H9 (cell line): ENCODE measurements around the gene MT3. TPM values are rescaled to one million over a fixed set of nuclear protein-coding genes. Genes with fewer than 3 reads are reported as not detected.
"Not testable (repeated sequence)": the region's sequence is repeated elsewhere in the genome, so short reads cannot be mapped to it uniquely, and the experiment has no call there.

ENCODE experiments used
- DNase-seq: peaks from one replicate; pipeline ENCODE4 v3.0.0-alpha.2; 2017
- H2AFZ ChIP-seq: one replicate; pipeline ENCODE4 v1.6.1; 2013; ENCODE audit warnings: mild to moderate bottlenecking, low read length, control low read depth, moderate library complexity
- H2AK5ac ChIP-seq: 2 replicates; pipeline ENCODE4 v1.6.1; 2013; ENCODE audit warnings: low read length, control low read depth, mixed read lengths; ENCODE audit not compliant: insufficient read length
- H2BK120ac ChIP-seq: one replicate; pipeline ENCODE4 v1.6.1; 2013; ENCODE audit warnings: low read depth, mild to moderate bottlenecking, low read length, control low read depth, inconsistent platforms; ENCODE audit not compliant: poor library complexity, severe bottlenecking
- H2BK12ac ChIP-seq: 2 replicates; pipeline ENCODE4 v1.6.1; 2013; ENCODE audit warnings: low read length, control low read depth, mixed read lengths, low read depth; ENCODE audit not compliant: insufficient read length
- H2BK15ac ChIP-seq: 2 replicates; pipeline ENCODE4 v1.6.1; 2013; ENCODE audit warnings: low read depth, low read length, control low read depth
- H2BK20ac ChIP-seq: one replicate; pipeline ENCODE4 v1.6.1; 2013; ENCODE audit warnings: low read depth, mild to moderate bottlenecking, low read length, control low read depth, inconsistent platforms; ENCODE audit not compliant: poor library complexity, severe bottlenecking
- H2BK5ac ChIP-seq: 2 replicates; pipeline ENCODE4 v1.6.1; 2013; ENCODE audit warnings: low read length, control low read depth, mixed read lengths; ENCODE audit not compliant: insufficient read length
- H3K14ac ChIP-seq: 2 replicates; pipeline ENCODE4 v1.6.1; 2013; ENCODE audit warnings: low read length, control low read depth; ENCODE audit not compliant: insufficient read depth
- H3K18ac ChIP-seq: 2 replicates; pipeline ENCODE4 v1.6.1; 2013; ENCODE audit warnings: low read depth, mild to moderate bottlenecking, mixed read lengths, low read length, control low read depth; ENCODE audit not compliant: insufficient read length
- H3K23ac ChIP-seq: 2 replicates; pipeline ENCODE4 v1.6.1; 2013; ENCODE audit warnings: low read length, control low read depth, mixed read lengths, low read depth; ENCODE audit not compliant: insufficient read length
- H3K23me2 ChIP-seq: 2 replicates; pipeline ENCODE4 v1.6.1; 2013; ENCODE audit warnings: low read depth, mild to moderate bottlenecking, mixed read lengths, low read length, control low read depth; ENCODE audit not compliant: insufficient read length, poor library complexity, severe bottlenecking
- H3K27ac ChIP-seq: 2 replicates; pipeline ENCODE4 v1.5.1; 2013; ENCODE audit warnings: low read length, control low read depth, mixed read lengths, low read depth; ENCODE audit not compliant: insufficient read length
- H3K27me3 ChIP-seq: 2 replicates; pipeline ENCODE4 v1.6.1; 2013; ENCODE audit warnings: low read length, control low read depth, inconsistent platforms; ENCODE audit not compliant: insufficient read depth
- H3K4ac ChIP-seq: 2 replicates; pipeline ENCODE4 v1.6.1; 2013; ENCODE audit warnings: low read depth, mild to moderate bottlenecking, control low read depth, inconsistent platforms, low read length, moderate library complexity
- H3K4me1 ChIP-seq: 2 replicates; pipeline ENCODE4 v1.6.1; 2013; ENCODE audit warnings: low read length, control low read depth, inconsistent platforms; ENCODE audit not compliant: insufficient read depth
- H3K4me2 ChIP-seq: 2 replicates; pipeline ENCODE4 v1.6.1; 2013; ENCODE audit warnings: low read length, control low read depth, mixed read lengths; ENCODE audit not compliant: insufficient read length, insufficient read depth
- H3K56ac ChIP-seq: 2 replicates; pipeline ENCODE4 v1.6.1; 2013; ENCODE audit warnings: low read depth, mild to moderate bottlenecking, mixed read lengths, low read length, control low read depth; ENCODE audit not compliant: insufficient read length
- H3K79me1 ChIP-seq: 2 replicates; pipeline ENCODE4 v1.6.1; 2013; ENCODE audit warnings: low read depth, mild to moderate bottlenecking, moderate library complexity, low read length, control low read depth, inconsistent platforms; ENCODE audit not compliant: insufficient read depth, poor library complexity, severe bottlenecking
- H3K79me2 ChIP-seq: 2 replicates; pipeline ENCODE4 v1.6.1; 2013; ENCODE audit warnings: low read length, control low read depth, inconsistent platforms; ENCODE audit not compliant: insufficient read depth
- H3K9ac ChIP-seq: 2 replicates; pipeline ENCODE4 v1.6.1; 2013; ENCODE audit warnings: low read length, control low read depth, mixed read lengths; ENCODE audit not compliant: insufficient read length; ENCODE audit errors: extremely low read depth
- H3K9me3 ChIP-seq: one replicate; pipeline ENCODE4 v1.6.1; 2013; ENCODE audit warnings: low read depth, low read length, inconsistent platforms; ENCODE audit not compliant: control insufficient read depth
- H3T11ph ChIP-seq: one replicate; pipeline ENCODE4 v1.6.1; 2013; ENCODE audit warnings: mild to moderate bottlenecking, low read length, control low read depth, inconsistent platforms
- H4K20me1 ChIP-seq: one replicate; pipeline ENCODE4 v1.6.1; 2013; ENCODE audit not compliant: control insufficient read depth, insufficient read length, insufficient read depth
- H4K5ac ChIP-seq: 2 replicates; pipeline ENCODE4 v1.6.1; 2013; ENCODE audit warnings: low read depth, mild to moderate bottlenecking, mixed read lengths, low read length, control low read depth; ENCODE audit not compliant: insufficient read length
- H4K8ac ChIP-seq: replicated peaks from 2 replicates; pipeline ENCODE4 v1.6.1; 2013; ENCODE audit warnings: low read length, control low read depth, mixed read lengths, low read depth; ENCODE audit not compliant: insufficient read length
- H4K91ac ChIP-seq: 2 replicates; pipeline ENCODE4 v1.6.1; 2013; ENCODE audit warnings: low read depth, mild to moderate bottlenecking, moderate library complexity, mixed read lengths, low read length, control low read depth; ENCODE audit not compliant: insufficient read length
- H3K27ac Mint-ChIP-seq, 3 experiments: 2 replicates in 2 of 3; 3 replicates in 1 of 3; pipeline ENCODE4 v1.8.0; 2020 to 2021; ENCODE audit warnings: mixed read lengths in 3 of 3, mild to moderate bottlenecking in 1 of 3, moderate library complexity in 1 of 3
- H3K27me3 Mint-ChIP-seq: 2 replicates; pipeline ENCODE4 v1.8.0; 2021; ENCODE audit warnings: low read depth, mild to moderate bottlenecking, moderate library complexity, mixed read lengths
- H3K36me3 Mint-ChIP-seq, 3 experiments: 2 replicates in 2 of 3; 3 replicates in 1 of 3; pipeline ENCODE4 v1.8.0; 2020 to 2021; ENCODE audit warnings: low read depth in 3 of 3, mixed read lengths in 3 of 3; ENCODE audit not compliant: insufficient read depth in 1 of 3
- H3K4me1 Mint-ChIP-seq, 2 experiments: 2 replicates each; pipeline ENCODE4 v1.8.0; 2020; ENCODE audit warnings: mixed read lengths in 2 of 2
- H3K4me3 Mint-ChIP-seq, 2 experiments: 2 replicates in 1 of 2; 3 replicates in 1 of 2; pipeline ENCODE4 v1.8.0; 2020 to 2021; ENCODE audit warnings: mild to moderate bottlenecking in 2 of 2, mixed read lengths in 2 of 2, moderate library complexity in 1 of 2
- H3K9me3 Mint-ChIP-seq, 2 experiments: 2 replicates in 1 of 2; 3 replicates in 1 of 2; pipeline ENCODE4 v1.8.0; 2020; ENCODE audit warnings: mild to moderate bottlenecking in 2 of 2, mixed read lengths in 2 of 2, moderate library complexity in 1 of 2
- WGBS: extraction: QIAGEN DNeasy Blood & Tissue Kit; methylation state at CpG from one replicate; pipeline ENCODE4 v1.1.7; 2013; ENCODE audit warnings: missing lambda C conversion rate, low lambda C conversion rate, mixed read lengths; ENCODE audit not compliant: insufficient read length; ENCODE audit errors: extremely low coverage; 5-methylcytosine and 5-hydroxymethylcytosine counted together
- total RNA-seq: library from RNA; stranded (reverse); gene quantifications from 2 replicates; pipeline ENCODE4 v1.2.1, GENCODE V29; 2021
- TF ChIP-seq, protein P1 (sequence below): fragments of 200-600 bp; sonication (generic); conservative IDR thresholded peaks from 3 replicates; pipeline ENCODE4 v1.8.0; 2021; ENCODE audit warnings: antibody characterized with exemption, mild to moderate bottlenecking

Gene MT3
- total RNA-seq, 1 experiment from 2014 or later, result not detected

DNA sequence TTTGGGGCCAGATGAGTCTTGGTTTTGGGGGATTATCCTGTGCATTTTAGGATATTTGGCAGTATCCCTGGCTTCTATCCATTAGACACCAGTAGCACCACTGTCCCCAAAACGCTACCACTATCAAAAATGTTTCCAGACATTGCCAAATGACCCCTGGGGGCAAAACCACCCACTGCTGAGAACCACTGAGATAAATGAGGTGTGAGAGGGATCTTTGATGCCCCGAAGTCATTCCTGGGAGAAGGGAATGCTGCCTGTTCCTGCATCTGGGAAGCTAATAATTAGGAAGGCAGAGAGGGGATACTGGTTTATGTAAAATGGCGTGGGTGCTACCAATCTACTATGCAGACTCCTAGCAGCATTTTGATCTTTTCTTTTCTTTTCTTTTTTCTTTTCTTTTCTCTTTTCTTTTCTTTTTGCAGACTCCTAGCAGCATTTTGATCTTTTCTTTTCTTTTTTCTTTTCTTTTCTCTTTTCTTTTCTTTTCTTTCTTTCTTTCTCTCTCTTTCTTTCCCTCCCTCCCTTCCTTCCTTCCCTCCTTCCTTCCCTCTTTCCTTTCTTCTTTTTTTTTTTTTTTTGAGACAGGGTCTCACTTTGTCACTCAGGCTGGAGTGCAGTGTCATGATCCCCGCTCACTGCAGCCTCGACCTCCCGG lies 8.8 kb upstream of the MT3 start:
- Histone ChIP-seq H2AK5ac (no peak overlapping the region), H3K79me1 (no peaks in the 10 kb centered on the region), H4K20me1 (no peaks in the 10 kb centered on the region), H4K5ac (no peak overlapping the region), H3K9ac (no peak overlapping the region), H3K18ac (no peak overlapping the region), H3K9me3 (no peaks in the 10 kb centered on the region), H3K4ac (no peak overlapping the region), H3K23me2 (no peaks in the 10 kb centered on the region), H3K4me2 (no peak overlapping the region), H2BK15ac (no peak overlapping the region), H2BK120ac (no peak overlapping the region), H3K56ac (no peak overlapping the region), H3K79me2 (no peaks in the 10 kb centered on the region), H2BK12ac (no peak overlapping the region), H2BK20ac (no peak overlapping the region), H3K27ac (no peak overlapping the region), H3K14ac (no peak overlapping the region), H3K4me1 (no peaks in the 10 kb centered on the region; the same call in 1 of the 2 replicates), H3T11ph (no peak overlapping the region), H4K8ac (no peak overlapping the region), H3K27me3 (no peaks in the 10 kb centered on the region; the same call in 1 of the 2 replicates), H2BK5ac (no peak overlapping the region), H4K91ac (no peak overlapping the region), H3K23ac (no peak overlapping the region), H2AFZ (no peak overlapping the region)
- no peak overlapping the region for H3K27ac Mint-ChIP-seq
- peaks cover 0 to 2% of the 10 kb centered on the region in 2 experiments; a peak in 2 of 5 replicates for H3K9me3 Mint-ChIP-seq
- H3K4me3 Mint-ChIP-seq, result no peak overlapping the region
- TF ChIP-seq, protein P1, sequence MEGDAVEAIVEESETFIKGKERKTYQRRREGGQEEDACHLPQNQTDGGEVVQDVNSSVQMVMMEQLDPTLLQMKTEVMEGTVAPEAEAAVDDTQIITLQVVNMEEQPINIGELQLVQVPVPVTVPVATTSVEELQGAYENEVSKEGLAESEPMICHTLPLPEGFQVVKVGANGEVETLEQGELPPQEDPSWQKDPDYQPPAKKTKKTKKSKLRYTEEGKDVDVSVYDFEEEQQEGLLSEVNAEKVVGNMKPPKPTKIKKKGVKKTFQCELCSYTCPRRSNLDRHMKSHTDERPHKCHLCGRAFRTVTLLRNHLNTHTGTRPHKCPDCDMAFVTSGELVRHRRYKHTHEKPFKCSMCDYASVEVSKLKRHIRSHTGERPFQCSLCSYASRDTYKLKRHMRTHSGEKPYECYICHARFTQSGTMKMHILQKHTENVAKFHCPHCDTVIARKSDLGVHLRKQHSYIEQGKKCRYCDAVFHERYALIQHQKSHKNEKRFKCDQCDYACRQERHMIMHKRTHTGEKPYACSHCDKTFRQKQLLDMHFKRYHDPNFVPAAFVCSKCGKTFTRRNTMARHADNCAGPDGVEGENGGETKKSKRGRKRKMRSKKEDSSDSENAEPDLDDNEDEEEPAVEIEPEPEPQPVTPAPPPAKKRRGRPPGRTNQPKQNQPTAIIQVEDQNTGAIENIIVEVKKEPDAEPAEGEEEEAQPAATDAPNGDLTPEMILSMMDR, result no peak
- H3K4me1 Mint-ChIP-seq, result peaks cover 5 to 6% of the 10 kb centered on the region in 2 experiments
- no peak for DNase-seq
- H3K36me3 Mint-ChIP-seq, result no peaks in the 10 kb centered on the region
- no CpG with 5 or more reads among the region's 6 CpGs for WGBS
- H3K27me3 Mint-ChIP-seq, result peaks cover 46% of the 10 kb centered on the region

DNA sequence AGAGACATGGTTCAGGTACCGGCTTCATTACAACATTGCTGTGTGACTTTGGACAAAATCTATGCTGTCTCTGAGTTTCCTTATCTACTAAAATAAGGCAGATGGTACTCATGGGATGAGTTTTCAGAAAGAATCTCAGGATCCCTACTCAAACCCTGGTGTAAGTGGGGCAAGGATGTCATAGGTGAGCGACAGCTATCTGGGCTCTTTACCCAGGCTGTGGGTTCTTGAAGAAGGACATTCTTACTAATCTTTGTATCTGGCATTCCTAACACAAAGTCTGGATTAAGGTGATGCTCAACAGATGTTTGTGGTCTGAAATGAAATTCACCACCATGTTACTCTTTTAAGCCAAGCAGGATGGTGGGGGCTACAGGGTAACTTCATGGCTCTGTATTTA lies 6.4 kb upstream of the MT3 start:
- not testable (repeated sequence) for H3K4me3 Mint-ChIP-seq, H3K36me3 Mint-ChIP-seq, H2BK12ac ChIP-seq, H2BK20ac ChIP-seq, H4K20me1 ChIP-seq, H4K8ac ChIP-seq, H3K27ac Mint-ChIP-seq, H2BK15ac ChIP-seq, H3K27ac ChIP-seq, H4K91ac ChIP-seq, H2BK5ac ChIP-seq, H3K4me1 ChIP-seq, H2AK5ac ChIP-seq, H2AFZ ChIP-seq, H3K4me2 ChIP-seq, H3K14ac ChIP-seq, H3K23ac ChIP-seq, H4K5ac ChIP-seq, DNase-seq, H2BK120ac ChIP-seq, H3K4me1 Mint-ChIP-seq, H3K27me3 ChIP-seq, H3K79me1 ChIP-seq, H3K9me3 ChIP-seq, H3K4ac ChIP-seq, H3K18ac ChIP-seq, H3K56ac ChIP-seq, H3K23me2 ChIP-seq, H3K9ac ChIP-seq, H3K9me3 Mint-ChIP-seq, H3T11ph ChIP-seq, H3K79me2 ChIP-seq
- H3K27me3 Mint-ChIP-seq, result peaks cover 70% of the 10 kb centered on the region
- WGBS, result no CpG with 5 or more reads among the region's 2 CpGs
